ENCODE results near the gene DCUN1D1.
"Not testable (repeated sequence)": the region's sequence is repeated elsewhere in the genome, so short reads cannot be mapped to it uniquely, and the experiment has no call there.

Gene DCUN1D1

DNA sequence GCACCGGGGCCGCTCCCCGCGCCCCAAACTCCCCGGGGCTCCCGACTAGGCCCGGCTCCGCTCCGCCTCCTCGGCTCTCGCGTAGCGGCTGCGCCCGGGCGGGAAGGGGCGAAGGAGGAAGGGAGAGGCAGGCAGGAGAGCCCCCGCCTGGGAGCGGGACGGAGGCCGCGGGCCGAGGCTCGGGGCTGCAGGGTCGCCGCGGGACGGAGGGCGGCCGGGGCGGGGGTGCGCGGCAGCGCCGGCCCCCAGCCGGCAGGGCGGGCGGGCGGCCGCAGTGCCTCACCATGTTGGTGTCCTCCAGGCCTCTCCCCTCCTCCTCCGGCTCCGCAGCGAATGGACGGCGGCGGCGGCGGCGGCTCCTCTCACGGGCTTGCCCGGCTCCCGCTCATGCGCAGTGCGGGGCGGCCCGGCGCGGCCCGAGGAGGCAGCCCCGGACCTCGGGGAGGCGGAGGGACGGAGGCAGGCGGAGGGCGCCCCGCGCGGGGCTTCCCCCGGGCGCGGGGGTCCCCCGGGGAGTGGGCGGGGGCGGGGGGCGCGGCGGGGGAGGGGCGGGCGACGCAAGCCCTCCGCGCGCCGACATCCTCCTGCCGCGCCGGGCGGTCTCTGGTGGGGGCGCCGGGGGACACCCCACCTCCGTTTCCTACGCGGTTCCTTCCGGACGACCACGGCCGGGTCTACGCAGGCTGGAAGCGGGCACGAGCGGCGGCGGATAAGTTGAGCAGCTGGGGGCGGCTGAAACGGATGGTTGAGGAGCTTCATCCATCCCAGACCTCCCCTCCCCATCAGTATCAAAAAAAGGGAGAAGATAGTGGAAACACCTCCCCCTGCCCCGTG, at the start of gene DCUN1D1:
Gene DCUN1D1 (minus strand): TSS at position 335 of the 834 bp plus-strand sequence. CDS start 49 bp downstream, at position 286.
- DNase-seq (ENCODE audit: low spot score) = peak; percentile 96

DNA sequence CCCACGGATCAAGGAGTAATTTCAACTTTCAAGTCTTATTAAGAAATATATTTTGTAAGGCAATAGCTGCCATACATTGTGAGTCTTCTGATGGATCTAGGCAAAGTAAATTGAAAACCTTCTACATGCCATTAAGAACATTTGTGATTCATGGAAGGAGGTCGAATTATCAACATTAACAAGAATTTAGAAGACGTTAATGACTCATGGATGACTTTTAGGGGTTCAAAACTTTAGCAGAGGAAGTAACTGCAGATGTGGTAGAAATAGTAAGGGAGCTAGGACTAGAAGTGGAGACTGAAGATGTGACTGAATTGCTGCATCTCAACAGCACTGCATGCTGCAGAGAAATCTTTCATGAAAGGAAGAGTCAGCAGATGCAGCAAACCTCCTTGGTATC, 48.1 kb upstream of the DCUN1D1 start:
- no peak for DNase-seq (ENCODE audit: low spot score)

DNA sequence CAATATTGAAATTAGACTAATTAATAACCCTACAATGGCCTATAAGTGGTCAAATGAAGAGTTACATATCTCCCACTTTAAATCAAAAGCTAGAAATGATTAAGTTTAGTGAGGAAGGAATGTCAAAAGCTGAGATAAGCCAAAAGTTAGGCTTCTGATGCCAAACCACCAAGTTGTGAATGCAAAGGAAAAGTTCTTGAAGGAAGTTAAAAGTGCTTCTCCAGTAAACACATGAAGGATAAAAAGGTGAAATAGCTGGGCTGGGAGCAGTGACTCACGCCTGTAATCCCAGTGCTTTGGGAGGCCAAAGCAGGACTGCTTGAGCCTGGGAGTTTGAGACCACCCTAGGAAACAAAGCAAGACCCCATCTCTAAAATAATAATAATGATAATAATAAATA, 46.9 kb upstream of the DCUN1D1 start:
- no peak for DNase-seq (ENCODE audit: low spot score)

DNA sequence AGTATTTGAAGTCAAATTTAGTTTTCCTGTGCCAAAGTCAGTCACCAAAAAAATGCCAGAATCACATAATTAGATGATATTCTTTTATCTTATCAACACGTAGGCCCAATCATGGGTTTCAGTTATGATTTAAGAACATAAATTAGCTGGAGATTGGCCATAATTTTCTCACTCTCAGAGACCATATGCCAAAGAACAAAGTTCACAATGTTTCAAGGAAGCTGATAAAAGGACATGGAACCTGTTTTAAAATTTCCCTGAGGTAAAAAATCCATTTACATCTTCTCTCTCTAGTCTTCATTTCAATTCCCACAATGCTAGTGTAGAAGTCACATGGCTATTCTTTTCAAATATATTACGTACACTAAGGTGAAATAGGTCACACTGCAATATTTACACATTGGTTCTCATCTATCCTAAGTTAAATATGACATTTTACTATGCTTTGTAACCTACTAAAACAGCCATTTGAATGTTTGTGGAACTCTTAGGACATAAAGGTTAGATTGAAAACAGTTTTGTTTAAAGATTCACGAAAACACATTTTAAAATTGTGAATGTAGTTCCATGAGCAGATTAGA, 42.7 kb upstream of the DCUN1D1 start:
- no peak for DNase-seq (ENCODE audit: low spot score)

DNA sequence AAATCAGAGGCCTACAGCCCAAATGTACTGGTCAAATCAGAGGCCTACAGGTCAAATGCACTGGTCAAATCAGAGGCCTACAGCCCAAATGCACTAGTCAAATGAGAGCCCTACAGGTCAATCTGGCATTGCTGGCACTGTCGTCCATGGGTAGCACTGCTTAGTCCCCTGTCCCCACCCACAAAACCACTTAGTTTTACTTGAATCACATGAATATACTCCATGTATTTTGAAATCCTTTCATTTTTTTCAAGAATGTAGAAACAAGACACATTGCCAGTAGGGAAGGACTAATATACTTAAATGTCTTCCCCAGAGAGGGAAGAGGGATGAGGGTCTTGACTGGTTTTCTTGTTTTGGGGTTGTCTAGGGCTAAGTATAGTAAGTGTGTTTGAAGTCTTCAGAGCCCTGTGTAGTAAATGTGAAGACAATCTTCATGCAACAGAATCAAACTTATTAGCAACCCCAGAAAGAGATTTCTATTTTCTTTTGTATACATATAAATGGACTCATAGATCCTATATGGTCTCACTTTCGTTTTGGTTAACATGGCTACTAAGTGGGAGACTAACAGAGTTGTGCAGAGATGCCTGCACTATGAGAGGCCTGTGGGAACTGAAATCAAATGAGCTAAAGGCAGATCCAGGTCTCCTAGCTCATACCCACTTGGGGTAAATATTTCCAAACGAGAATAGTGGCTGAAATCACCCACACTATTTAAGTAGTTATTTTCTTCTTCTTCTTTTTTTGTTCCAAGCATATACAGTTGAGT, 38.3 kb upstream of the DCUN1D1 start:
- no peak for DNase-seq (ENCODE audit: low spot score)

DNA sequence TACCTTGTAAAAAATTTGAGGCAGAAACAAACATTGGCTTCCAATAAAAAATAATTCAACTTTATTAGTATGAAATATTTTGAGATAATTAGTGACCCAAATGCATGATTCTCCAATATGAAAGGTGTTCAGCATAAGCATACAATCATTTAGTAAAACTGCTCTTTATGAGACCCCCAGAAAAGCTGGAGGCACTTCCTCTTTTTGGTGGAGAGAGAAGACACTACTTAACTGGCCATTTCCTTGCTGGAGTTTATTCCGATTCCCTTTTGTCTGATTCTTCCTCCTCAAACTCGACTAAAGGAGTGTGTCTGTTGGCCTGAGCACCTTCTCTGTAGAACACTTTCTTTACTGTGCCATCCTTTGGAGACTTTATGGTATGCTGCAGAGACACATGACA, 34.8 kb upstream of the DCUN1D1 start:
- DNase-seq (ENCODE audit: low spot score) = no peak

DNA sequence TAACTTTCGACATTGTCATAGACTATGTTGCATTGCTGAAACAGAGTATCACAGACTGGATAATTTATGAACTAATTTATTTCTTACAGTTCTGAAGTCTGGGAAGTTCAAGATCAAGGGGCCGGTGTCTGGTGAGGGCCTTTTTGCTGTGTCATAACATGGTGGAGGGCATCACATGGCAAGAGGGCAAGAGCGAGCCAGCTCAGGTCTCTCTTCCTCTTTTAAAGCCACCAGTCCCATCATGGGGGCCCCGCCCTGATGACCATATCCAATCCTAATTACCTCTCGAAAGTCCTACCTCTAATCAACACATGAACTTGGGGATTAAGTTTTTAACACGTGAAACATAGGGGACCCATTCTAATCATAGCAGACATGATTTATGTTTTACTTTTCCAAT, 33.5 kb upstream of the DCUN1D1 start:
- no peak for DNase-seq (ENCODE audit: low spot score)

DNA sequence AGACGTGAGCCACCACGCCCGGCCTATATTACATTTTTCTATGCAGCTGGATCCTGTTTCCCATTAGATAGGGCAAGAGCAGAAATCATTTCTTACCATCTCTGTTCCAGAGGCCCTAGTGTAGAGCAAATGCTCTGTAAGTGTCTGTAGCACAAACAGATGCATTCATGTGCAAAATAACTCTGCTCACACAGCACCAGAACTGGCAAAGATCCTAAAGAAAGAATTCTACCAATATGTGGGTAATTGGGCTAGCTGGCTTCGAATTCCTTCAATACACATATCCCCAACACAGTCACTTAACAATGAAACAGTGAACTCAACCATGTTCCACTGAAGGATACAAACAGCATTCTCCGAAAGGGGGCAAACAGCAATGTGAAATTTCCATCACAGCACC, 32.7 kb upstream of the DCUN1D1 start:
- no peak for DNase-seq (ENCODE audit: low spot score)

DNA sequence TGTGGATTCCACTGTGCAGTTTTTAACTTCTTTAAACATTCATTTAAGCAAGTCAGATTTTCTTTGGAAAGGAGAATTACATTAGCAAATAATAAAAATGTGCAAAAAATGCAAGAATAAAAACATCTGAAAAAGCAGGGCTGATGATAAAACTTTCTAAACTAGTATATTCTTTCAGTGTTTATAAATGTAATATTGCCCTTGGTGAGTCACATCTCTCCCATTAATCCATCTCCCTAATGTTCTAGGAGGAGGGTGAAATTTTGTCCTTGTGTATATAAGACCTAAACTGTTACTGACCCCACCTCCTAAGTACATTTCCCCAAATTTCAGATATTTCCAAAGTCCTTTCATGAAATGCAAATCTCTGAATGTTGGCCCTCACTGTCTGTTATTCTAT, 28.5 kb upstream of the DCUN1D1 start:
- DNase-seq (ENCODE audit: low spot score) = peak; percentile 27

DNA sequence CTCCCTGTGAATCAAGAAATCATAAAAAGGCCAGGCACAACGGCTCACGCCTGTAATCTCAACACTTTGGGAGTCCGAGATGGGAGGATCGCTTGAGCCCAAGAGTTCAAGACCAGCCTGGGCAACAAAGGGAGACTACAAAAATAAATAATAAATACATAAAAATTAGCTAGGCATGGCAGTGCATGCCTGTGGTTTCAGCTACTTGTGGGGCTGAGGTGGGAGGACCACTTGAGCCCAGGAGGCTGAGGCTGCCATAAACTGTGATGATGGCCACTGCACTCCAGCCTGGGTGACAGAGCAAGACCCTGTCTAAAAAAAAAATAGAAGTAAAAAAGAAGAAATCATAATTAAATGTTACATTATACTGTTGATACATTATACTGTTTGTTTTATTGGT, 28.0 kb upstream of the DCUN1D1 start:
- no peak for DNase-seq (ENCODE audit: low spot score)

DNA sequence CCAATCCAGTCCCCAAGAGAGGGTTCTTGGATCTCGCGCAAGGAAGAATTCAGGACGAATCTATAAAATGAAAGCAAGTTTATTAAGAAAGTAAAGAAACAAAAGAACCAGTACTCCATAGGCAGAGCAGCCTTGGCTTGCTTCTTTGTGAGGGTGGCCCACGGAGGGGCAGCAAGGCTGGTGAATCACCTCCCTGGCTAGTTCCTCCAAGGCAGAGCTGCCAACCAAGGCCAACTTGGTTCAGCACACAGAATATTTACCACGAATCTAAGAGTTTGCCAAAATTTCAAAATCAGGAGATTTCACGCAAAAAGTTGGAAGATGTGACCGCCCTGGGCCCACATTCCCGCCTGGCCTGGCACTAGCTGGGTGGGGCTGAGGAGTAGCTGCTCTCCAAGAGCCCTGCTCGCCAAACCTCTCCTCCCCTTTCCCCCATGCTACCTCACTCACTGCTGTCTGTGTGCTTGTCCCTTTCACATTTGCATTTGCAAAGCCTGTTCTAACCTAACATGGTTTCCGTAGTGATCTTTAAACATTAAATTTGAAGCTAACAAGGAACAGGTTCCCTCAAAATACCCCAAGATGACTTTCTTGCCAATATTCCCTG, 26.2 kb upstream of the DCUN1D1 start:
- DNase-seq (ENCODE audit: low spot score) = no peak

DNA sequence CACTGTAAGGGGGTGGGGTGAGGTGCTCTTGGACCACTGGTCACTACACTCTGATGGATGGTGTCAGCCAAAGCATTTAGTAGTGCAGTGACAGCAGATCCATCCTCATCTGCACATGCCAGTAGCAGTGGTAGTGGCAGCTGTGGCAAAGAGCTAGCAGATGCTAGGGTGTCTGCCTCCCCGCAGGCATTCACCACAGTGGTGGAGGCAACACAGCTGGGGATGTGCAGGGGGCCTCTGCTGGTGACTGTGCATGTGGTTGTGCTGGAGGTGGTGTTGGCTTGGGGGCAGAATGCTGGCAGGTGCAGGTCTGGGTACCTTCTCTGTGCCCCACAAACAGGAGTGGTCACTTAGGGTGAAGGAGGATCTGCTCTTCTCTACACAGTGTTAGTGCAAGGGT, 19.4 kb upstream of the DCUN1D1 start:
- no peak for DNase-seq (ENCODE audit: low spot score)

DNA sequence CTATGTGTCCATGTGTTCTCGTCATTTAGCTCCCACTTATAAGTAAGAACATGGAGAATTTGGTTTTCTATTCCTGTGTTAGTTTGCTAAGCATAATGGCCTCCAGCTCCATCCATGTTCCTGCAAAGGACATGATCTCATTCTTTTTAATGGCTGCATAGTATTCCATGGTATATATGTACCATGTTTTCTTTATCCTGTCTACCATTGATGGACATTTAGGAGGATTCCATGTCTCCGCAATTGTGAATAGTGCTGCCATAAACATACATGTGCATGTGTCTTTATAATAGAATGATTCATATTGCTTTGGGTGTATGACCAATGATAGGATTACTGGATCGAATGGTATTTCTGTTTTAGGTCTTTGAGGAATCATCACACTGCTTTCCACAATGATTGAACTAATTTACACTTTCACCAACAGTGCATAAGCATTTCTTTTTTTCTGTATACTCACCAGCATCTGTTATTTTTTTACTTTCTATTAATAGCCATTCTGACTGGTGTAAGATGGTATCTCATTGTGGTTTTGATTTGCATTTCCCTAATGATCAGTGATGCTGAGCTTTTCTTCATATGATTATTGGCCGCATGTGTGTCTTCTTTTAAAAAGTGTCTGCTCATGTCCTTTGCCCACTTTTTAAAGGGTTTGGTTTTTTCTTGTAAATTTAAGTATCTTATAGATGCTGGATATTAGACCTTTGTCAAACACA, 13.3 kb upstream of the DCUN1D1 start:
- DNase-seq (ENCODE audit: low spot score) = not testable (repeated sequence)

DNA sequence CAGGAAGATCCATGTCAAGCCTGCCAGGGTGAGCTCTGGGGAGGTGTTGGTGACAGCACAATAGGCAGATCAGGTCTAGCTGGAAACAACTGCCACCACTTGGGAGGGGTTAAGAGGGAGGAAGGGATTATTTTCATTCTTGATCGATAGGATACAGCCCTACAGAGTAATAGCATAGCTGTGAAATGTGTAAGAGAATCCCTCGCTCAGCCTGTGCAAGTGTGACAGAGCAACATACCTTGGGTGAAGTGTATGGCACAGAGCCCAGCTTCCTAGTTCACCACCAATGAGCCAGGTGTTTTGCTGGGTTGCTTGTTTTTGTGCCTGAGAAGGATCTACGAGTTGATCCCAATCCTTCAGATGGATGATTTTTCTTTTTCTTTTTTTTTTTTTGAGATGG, 9.2 kb upstream of the DCUN1D1 start:
- DNase-seq (ENCODE audit: low spot score) = no peak

DNA sequence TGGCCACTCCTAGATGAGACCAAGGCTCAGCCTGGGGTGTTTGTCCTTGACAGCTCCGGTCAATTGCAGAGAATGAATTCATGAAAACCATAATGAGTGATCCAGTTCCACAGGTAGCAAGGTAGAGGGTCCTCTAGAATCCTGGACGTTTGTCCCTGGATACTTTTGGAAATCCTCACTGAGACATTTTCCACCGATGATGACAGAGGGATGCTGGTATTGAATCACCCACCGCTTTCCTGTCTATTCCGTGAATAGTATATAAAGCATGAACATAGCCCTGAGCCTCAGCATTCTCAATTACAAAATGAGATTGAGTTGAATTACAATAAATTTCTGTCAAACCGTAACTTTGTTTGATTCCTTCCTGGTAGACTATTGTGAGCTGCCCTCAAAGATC, 5.7 kb upstream of the DCUN1D1 start:
- no peak for DNase-seq (ENCODE audit: low spot score)

DNA sequence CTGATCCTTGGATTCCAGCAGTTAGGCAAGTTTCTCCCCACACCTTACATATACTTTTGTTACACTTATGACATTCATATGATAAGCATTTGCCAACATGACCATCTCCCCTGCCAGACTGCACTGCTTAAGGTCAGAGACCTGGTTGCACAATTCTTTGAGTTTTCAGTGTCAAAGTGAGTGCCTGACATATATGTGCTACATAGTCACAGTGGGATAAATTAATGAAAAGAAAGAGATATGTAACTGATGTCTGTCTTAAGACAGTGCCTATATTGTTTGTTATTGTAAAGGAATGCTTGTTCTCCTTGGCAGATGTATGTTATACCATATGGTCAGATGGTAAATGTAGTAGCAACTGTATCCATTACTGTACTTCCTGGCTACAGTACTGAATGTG, 3.5 kb upstream of the DCUN1D1 start:
- DNase-seq (ENCODE audit: low spot score) = no peak

DNA sequence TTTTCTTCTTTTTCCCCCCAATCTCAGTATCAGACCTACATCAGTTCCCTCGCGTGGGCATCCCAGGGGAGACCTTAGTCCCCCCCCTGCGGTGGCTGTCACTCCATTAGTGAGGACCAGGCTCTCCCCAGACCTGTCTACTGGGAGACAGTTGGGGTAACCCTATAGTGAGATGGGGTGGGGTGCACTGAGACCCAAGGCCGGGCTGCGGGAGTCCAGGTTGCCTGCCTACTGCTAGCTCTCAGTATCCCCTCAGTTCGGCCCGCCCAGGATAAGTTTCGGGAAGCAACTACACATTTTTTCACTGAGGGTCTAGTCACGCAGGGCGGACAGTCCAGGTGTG, 671 bp upstream of the DCUN1D1 start:
- no peak for DNase-seq (ENCODE audit: low spot score)

DNA sequence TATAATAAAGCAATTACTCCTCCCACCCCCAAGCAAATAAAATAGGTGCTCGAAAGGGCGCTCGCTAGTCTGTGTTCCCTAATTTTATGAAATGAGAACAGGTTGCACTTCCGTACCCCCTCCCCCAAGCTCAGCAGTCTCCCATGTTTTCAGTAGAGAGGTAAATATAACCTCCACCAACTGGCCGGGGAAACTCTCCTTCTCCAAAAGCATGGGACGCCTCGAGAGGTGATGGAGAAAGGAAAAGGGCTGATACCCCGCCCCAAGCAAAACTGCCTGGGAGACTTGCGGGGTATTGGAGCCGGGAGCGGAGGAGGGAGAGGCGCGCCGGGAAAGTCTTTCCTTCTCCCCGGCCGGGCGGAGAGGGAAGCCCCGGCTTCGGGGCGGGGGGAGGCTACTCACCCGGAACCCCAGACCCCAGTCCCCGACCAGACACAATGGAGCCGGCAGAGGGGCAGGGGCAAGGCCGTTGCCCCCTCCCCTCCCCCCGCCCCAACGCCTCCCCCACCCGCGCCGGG, 605 bp downstream of the DCUN1D1 start:
- peak; percentile 21 for DNase-seq (ENCODE audit: low spot score)

DNA sequence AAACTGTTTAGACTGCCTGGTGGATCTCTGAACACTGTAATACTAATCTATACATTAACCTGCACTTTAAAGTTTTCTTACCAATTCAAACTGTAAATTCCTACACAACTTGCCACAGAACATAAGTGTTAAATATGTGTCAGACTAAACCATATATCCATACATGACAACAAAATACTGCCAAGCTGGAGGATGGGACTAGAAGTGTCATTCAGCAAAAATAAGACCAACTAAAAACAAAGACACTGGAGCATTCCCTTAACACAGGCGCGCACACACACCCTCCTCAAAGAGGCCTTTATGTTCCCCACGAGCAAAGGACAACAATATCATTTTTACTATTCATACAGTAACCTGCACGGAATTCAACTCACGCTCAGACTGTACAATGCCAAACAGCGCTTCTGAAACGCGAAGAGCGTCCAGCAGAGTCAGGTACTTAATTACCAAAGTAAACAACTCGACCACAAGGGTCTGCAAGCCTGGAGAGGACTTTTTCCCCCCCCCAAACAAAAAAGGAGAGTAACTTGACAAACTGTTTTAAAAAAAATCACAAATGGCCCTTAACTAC, 1.1 kb downstream of the DCUN1D1 start:
- DNase-seq (ENCODE audit: low spot score) = no peak

DNA sequence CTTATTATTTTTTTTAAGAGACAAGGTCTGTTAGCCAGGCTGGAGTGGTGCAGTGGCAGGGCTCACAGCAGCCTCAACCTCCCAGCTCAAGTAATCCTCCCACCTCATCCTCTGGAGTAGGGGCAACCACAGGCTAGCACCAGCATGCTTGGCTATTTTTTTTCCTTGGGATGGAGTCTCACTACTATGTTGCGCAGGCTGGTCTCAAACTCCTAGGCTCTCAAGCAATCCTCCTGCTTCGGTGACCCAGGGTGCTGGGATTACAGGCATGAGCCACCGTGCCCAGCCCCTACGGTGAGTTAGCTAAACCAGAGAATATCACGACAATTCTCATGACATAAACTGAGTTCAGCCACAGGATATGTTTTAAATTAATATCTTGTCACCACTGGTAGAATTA, 2.0 kb downstream of the DCUN1D1 start:
- no peak for DNase-seq (ENCODE audit: low spot score)

DNA sequence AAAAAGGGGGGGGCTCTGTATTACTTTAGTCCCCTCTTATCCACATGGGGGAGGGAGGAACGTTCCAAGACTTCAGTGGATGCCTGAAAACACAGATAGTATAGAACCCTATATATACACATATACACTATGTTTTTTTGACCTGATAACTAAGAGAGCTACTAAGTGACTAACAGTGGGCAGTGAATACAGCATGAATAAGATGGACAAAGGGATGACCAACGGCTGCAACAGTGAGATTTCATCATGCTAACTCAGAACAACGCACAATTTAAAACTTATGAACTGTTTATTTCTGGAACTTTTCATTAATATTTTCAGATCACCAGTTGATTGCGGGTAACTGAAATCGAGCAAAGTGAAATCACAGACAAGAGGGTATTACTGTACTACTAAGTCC, 7.3 kb downstream of the DCUN1D1 start:
- DNase-seq (ENCODE audit: low spot score) = no peak

DNA sequence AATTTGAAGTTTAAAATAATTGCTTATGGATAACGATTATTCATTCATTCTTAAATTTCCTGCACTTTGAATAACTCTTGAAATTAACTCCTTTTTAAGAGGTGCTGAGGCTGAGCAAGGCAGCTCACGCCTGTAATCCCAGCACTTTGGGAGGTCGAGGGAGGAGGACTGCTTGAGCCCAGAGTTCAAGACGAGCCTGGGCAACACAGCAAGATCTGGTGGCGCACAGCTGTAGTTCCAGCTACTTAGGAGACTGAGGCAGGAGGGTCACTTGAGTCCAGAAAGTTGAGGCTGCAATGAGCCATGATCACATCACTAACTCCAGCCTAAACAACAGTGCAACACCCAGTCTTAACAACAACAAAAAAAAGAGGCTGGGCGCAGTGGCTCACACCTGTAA, 8.0 kb downstream of the DCUN1D1 start:
- no peak for DNase-seq (ENCODE audit: low spot score)

All from hepatic stellate cell (primary cell).